CD4-positive, alpha-beta T cell (primary cell): ENCODE measurements around the gene H3-3A. TPM values are rescaled to one million over a fixed set of nuclear protein-coding genes. Genes with fewer than 3 reads are reported as not detected.

Experiments
- ATAC-seq: fragments of 200-7000 bp; cut with Tn5 transposase; one replicate; pipeline ENCODE4 v1.10.0; 2022; ENCODE audit warnings: mild to moderate bottlenecking; ENCODE audit not compliant: poor library complexity
- CTCF ChIA-PET: fragments of 350-600 bp; sonication (Branson Sonifier 250); formaldehyde crosslinking; loops from one replicate; lab custom pipeline; 2021; ENCODE audit warnings: antibody characterized with exemption, inconsistent platforms; lab: Charles Lee
- POLR2A ChIA-PET: fragments of 350-600 bp; sonication (Branson Sonifier 250); formaldehyde crosslinking; loops from one replicate; lab custom pipeline; 2021; ENCODE audit warnings: antibody characterized with exemption, inconsistent platforms; lab: Charles Lee
- DNase-seq, 14 experiments: peaks; one replicate each; pipeline ENCODE4 v3.0.0-alpha.2; 2013 to 2020; ENCODE audit warnings: mixed read lengths in 2 of 14
- H3K27ac ChIP-seq, 2 donors: one replicate each; pipeline versions ENCODE4 v1.5.1 to v1.7.0; 2013; ENCODE audit warnings: low read length in 2 of 2, low read depth in 1 of 2, mild to moderate bottlenecking in 1 of 2
- H3K27me3 ChIP-seq, 2 experiments: 1 replicate in 1 of 2; 2 replicates in 1 of 2; pipeline versions ENCODE4 v1.6.1 to v1.7.0; 2013; ENCODE audit warnings: low read length in 2 of 2, control low read depth in 1 of 2, mild to moderate bottlenecking in 1 of 2, moderate library complexity in 1 of 2; ENCODE audit not compliant: insufficient read depth in 2 of 2, control insufficient read depth in 1 of 2
- H3K36me3 ChIP-seq: one replicate; pipeline ENCODE4 v1.6.1; 2013; ENCODE audit warnings: low read length, control low read depth; ENCODE audit not compliant: insufficient read depth
- H3K4me1 ChIP-seq: one replicate; pipeline ENCODE4 v1.6.1; 2013; ENCODE audit warnings: low read length, control low read depth; ENCODE audit not compliant: insufficient read depth
- H3K4me3 ChIP-seq: one replicate; pipeline ENCODE4 v1.5.1; 2013; ENCODE audit warnings: mild to moderate bottlenecking, low read length, moderate library complexity
- H3K9me3 ChIP-seq, 2 experiments: 1 replicate in 1 of 2; 2 replicates in 1 of 2; pipeline versions ENCODE4 v1.6.1 to v1.7.0; 2013; ENCODE audit warnings: low read length in 2 of 2, mild to moderate bottlenecking in 2 of 2, control low read depth in 1 of 2, moderate library complexity in 1 of 2; ENCODE audit not compliant: control insufficient read depth in 1 of 2, insufficient read depth in 1 of 2
- H3K27ac Mint-ChIP-seq: one replicate; pipeline ENCODE4 v1.8.0; 2020; ENCODE audit warnings: mixed read lengths
- H3K27me3 Mint-ChIP-seq: one replicate; pipeline ENCODE4 v1.8.0; 2021; ENCODE audit warnings: mixed read lengths
- H3K36me3 Mint-ChIP-seq: one replicate; pipeline ENCODE4 v1.8.0; 2021; ENCODE audit warnings: low read depth, mixed read lengths
- H3K4me1 Mint-ChIP-seq: one replicate; pipeline ENCODE4 v1.8.0; 2021; ENCODE audit warnings: low read depth, mixed read lengths
- H3K4me3 Mint-ChIP-seq: one replicate; pipeline ENCODE4 v1.8.0; 2020; ENCODE audit warnings: mild to moderate bottlenecking, mixed read lengths
- H3K9me3 Mint-ChIP-seq: one replicate; pipeline ENCODE4 v1.8.0; 2020; ENCODE audit warnings: mixed read lengths
- CTCF ChIP-seq: fragments of 200-600 bp; IDR thresholded peaks from one replicate; pipeline ENCODE4 v1.8.0; 2022; ENCODE audit warnings: antibody characterized with exemption, mild to moderate bottlenecking
- intact Hi-C, 2 experiments: fragments of 100-400 bp; cut with DNase I in 1 of 2; cut with micrococcal nuclease in 1 of 2; formaldehyde crosslinking; loops; one replicate each; pipeline versions ENCODE4 v1.15.1 to v1.9.0; 2023 to 2025; cut with DNase I, micrococcal nuclease
- total RNA-seq, 174 experiments: library from RNA in 2 of 174; stranded (reverse) in 2 of 174; gene quantifications; one replicate each; pipeline ENCODE4 v1.2.3 and lab custom pipeline; 2021 to 2026

The H3-3A gene
- total RNA-seq, 2 experiments from 2014 or later: 372 to 380 TPM

DNA sequence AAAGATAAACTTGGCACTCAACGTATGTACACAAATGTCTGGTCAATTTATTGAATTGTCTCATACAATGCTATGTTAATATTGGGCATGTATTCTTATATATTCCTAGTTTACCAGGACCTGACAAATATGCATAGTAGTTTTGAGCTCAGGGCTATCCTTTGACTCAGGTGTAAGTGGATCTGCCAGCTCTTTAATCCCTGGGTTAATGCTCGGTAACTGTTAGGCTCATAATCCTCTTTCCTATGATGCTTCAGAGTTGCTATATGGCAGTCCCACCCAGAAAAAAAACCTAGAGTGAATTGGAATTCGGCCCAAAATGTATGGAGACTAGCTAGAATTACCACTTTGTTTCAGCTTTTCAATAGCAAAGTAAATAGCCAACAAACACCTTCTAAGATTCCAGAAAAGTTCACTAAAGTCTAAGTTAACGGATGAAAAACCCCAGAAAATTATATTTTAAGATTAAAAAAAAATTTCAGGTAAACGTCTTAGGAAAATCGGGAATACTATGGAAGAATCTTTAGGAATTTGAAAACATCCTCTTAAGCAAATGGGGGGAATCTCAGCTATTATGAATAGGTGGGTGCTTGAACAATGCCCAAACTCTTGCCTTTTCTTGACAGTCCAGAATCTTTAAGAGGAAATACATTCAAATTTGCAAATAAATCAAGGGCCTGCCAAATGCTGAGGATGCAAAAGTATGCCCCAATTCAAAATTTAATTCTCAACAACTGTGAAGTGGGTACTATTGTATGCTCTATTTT, 10.9 kb downstream of the H3-3A start:
- H3K9me3 ChIP-seq: no peaks in the 10 kb centered on the region
- Mint-ChIP-seq H3K4me3 (no peak overlapping the region), H3K27me3 (no peaks in the 10 kb centered on the region), H3K27ac (peak overlapping the region; percentile 21), H3K9me3 (no peaks in the 10 kb centered on the region), H3K4me1 (peaks cover 50% of the 10 kb centered on the region), H3K36me3 (peaks cover 60% of the 10 kb centered on the region)
- DNase-seq (no peak), ATAC-seq (no peak)
- H3K4me3 ChIP-seq: no peak overlapping the region
- ChIA-PET POLR2A (interaction anchor here (1.0 to 4.5 kb wide), 5 partner anchors 8 to 71 kb away, joined by 3 to 33 read pairs (median 7); partner anchors contain the start of gene H3-3A), CTCF (interaction anchor here (0.6 to 2.7 kb wide), 2 partner anchors 9 to 30 kb away, joined by 3 to 21 read pairs; no protein-coding TSS in a partner anchor)
- H3K27me3 ChIP-seq: no peaks in the 10 kb centered on the region
- intact Hi-C loops: no loop called here
- H3K36me3 ChIP-seq: peaks cover 50% of the 10 kb centered on the region
- H3K4me1 ChIP-seq: peaks cover 17% of the 10 kb centered on the region
- TF ChIP-seq CTCF: no peak
- H3K27ac ChIP-seq: no peak overlapping the region

- ATAC-seq: peak; percentile 15
- no peak for DNase-seq
- CTCF ChIA-PET: interaction anchor here (2.7 kb wide), 1 partner anchor 9 kb away, joined by 21 read pairs; no protein-coding TSS in a partner anchor
- POLR2A ChIA-PET: interaction anchor here (0.7 to 4.5 kb wide), 4 partner anchors 9 to 74 kb away, joined by 3 to 33 read pairs (median 13); partner anchors contain the start of genes H3-3A and SDE2
- peaks cover 43% of the 10 kb centered on the region for H3K4me1 Mint-ChIP-seq
- Histone ChIP-seq H3K4me1 (peaks cover 12% of the 10 kb centered on the region), H3K27ac (no peak overlapping the region), H3K9me3 (no peaks in the 10 kb centered on the region), H3K36me3 (peaks cover 45% of the 10 kb centered on the region), H3K27me3 (no peaks in the 10 kb centered on the region), H3K4me3 (no peak overlapping the region)
- TF ChIP-seq CTCF: no peak
- peaks cover 53% of the 10 kb centered on the region for H3K36me3 Mint-ChIP-seq
- no peak overlapping the region for H3K4me3 Mint-ChIP-seq
- no peaks in the 10 kb centered on the region for H3K9me3 Mint-ChIP-seq
- intact Hi-C loops: no loop called here
- peak overlapping the region; percentile 21 for H3K27ac Mint-ChIP-seq
- H3K27me3 Mint-ChIP-seq: no peaks in the 10 kb centered on the region
Observed at GRCh38 chr1:226074046-226074445, 11.5 kb downstream of the H3-3A start.

GRCh38 chr1:226076378-226076777, 13.9 kb downstream of the H3-3A start:
- Histone ChIP-seq H3K27ac (no peak overlapping the region), H3K4me1 (no peaks in the 10 kb centered on the region), H3K36me3 (peaks cover 27% of the 10 kb centered on the region), H3K27me3 (no peaks in the 10 kb centered on the region), H3K9me3 (no peaks in the 10 kb centered on the region), H3K4me3 (no peak overlapping the region)
- ChIA-PET POLR2A (interaction anchor here (1.1 to 4.5 kb wide), 3 partner anchors 11 to 76 kb away, joined by 5 to 33 read pairs (median 7); partner anchors contain the start of genes H3-3A and SDE2), CTCF (interaction anchor here (0.7 to 1.1 kb wide), 2 partner anchors 12 to 49 kb away, joined by 3 read pairs; no protein-coding TSS in a partner anchor)
- Mint-ChIP-seq H3K27ac (no peak overlapping the region), H3K36me3 (peaks cover 30% of the 10 kb centered on the region), H3K4me3 (no peak overlapping the region), H3K27me3 (no peaks in the 10 kb centered on the region), H3K9me3 (no peaks in the 10 kb centered on the region), H3K4me1 (peaks cover 27% of the 10 kb centered on the region)
- DNase-seq: no peak
- no peak for TF ChIP-seq CTCF
- intact Hi-C loops: no loop called here
- no peak for ATAC-seq
